H54 (cell line): ENCODE measurements around the gene NPR3.

Experiments used
- DNase-seq: peaks from one replicate; pipeline ENCODE4 v3.0.0; 2011; ENCODE audit warnings: low spot score, mixed read lengths; ENCODE audit not compliant: insufficient read length
- FAIRE-seq: peaks from 3 replicates; lab custom pipeline; 2011; peaks lifted over from hg19 to GRCh38; lab: Jason Lieb, UNC
- POLR2A ChIP-seq: IDR thresholded peaks from 2 replicates; pipeline ENCODE4 v1.6.1; 2011; ENCODE audit warnings: low read depth, mild to moderate bottlenecking, low read length

Gene NPR3

DNA sequence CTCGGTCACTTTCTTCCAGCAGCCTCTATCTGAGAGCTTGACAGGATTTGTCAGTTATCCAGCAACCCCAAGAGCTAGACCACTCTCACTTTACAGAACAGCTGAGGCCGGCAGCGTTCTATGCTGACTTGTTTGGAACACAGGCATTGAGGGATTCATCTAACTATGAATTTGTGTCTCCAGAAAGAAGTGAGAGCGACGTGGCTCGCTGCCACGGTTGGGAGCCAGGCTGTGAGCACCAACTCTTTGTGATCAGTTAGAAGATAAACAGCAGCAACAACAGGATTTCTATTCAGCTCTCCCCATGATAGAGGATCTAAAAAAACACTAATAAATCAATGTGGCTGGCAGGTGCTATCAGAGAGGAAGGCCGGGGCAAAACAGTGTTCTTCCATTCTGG, 58.6 kb downstream of the NPR3 start:
- no peak for TF ChIP-seq POLR2A
- no peak for FAIRE-seq
- DNase-seq: no peak

GRCh38 chr5:32770444-32770843, 59.3 kb downstream of the NPR3 start:
- no peak for TF ChIP-seq POLR2A
- DNase-seq: no peak

GRCh38 chr5:32771037-32771436, 59.9 kb downstream of the NPR3 start:
- FAIRE-seq: no peak

More at GRCh38 chr5:32770444-32770843, 59.3 kb downstream of the NPR3 start:
- FAIRE-seq: no peak

GRCh38 chr5:32773944-32774343, 62.8 kb downstream of the NPR3 start:
- DNase-seq: no peak
- FAIRE-seq: no peak
- no peak for TF ChIP-seq POLR2A

More at GRCh38 chr5:32771037-32771436, 59.9 kb downstream of the NPR3 start:
- no peak for TF ChIP-seq POLR2A
- DNase-seq: no peak

GRCh38 chr5:32776200-32776599, 65.1 kb downstream of the NPR3 start:
- DNase-seq (no peak), FAIRE-seq (no peak)
- no peak for TF ChIP-seq POLR2A

DNA sequence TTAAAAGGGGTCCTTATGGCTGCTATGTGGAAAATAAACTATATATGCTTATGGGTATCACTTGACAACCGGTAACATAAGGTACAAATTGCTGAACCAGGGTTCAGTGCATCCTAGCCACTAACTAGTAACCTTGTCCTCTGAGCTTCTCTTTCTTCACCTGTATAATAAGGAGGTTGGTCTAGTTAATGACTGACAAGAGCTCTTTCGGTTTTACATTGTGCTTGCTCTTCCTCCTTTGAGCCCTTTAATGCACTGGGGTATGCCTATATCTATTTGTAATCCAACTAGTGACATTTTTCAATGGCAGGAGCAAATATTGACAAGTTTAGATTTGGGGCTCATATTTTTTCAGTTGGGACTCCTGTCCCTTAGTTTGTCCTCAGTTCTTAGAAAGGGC, 66.1 kb downstream of the NPR3 start:
- DNase-seq: no peak
- TF ChIP-seq POLR2A: no peak
- FAIRE-seq: no peak

DNA sequence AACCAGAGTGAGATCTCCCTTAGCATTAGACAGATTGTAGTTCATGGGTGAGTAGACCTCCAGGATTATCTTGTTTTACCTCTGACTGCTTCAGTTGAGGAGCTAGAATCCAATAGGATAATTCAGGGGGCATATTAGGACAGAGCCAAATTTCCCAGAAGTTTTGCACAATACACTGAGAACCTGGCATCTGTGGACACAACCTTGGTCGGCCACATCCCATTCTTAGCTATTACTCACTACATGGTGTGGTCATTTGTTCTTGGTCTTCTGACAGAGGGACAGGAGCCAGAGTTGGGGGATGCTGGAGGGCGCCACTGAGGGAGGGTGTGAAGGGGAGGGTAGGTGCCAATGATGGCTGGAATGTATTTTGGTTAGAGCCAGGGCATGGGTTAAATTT, 66.6 kb downstream of the NPR3 start:
- no peak for TF ChIP-seq POLR2A
- DNase-seq (no peak), FAIRE-seq (no peak)

GRCh38 chr5:32778403-32778802, 67.3 kb downstream of the NPR3 start:
- no peak for TF ChIP-seq POLR2A
- FAIRE-seq: no peak
- no peak for DNase-seq

DNA sequence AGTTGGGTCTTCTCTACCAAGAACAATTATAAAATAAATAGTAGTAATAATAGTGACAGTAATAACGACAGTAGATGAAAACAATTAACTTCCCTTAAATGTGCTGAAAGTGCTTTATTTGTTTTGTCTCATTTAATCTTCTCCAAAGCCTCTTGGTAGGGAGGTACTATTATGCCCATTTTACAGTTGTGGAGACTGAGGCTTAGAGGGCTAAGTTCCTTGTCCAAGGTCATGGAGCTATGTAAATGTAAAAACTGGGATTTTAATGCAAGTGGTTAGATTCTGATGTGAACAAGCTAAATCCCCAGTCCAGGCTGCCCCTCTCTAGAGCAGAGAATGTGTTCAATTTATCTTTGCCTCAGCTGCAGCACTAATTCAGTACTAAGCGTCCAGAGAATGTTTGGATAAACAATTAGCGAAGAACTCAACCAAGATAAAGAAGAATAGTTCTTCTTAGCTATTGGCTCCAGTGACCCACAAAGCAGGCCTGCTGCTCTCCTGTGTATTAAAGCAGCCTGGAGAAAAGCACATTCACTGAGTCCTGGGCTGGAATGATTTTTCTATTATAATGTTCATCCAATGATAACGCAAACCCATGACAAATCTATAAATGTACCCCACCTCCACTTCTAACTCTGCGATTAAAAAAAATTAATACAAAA, 68.8 kb downstream of the NPR3 start:
- DNase-seq: no peak
- TF ChIP-seq POLR2A: no peak
- no peak for FAIRE-seq

GRCh38 chr5:32780508-32780919, 69.4 kb downstream of the NPR3 start:
- no peak for DNase-seq
- no peak for FAIRE-seq
- TF ChIP-seq POLR2A: no peak

DNA sequence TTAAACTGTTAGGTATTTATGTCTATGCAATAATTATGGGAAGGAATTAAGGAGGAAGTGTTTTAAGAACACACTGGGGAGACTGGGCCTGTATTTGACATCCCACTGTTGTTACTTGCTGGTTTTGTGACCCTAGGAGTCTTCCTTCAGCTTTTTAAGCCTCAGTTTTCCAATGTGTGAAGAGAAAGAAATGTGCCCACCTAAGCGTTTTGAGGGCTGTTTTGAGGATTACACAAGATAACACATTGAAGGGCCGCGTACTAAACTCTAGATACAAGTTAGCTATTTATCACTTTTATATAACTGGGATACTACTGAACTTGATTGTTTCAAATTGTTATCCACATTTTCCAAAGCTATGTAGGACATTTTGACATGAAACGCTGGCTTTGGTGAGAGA, 72.5 kb downstream of the NPR3 start:
- DNase-seq (no peak), FAIRE-seq (no peak)
- TF ChIP-seq POLR2A: no peak

DNA sequence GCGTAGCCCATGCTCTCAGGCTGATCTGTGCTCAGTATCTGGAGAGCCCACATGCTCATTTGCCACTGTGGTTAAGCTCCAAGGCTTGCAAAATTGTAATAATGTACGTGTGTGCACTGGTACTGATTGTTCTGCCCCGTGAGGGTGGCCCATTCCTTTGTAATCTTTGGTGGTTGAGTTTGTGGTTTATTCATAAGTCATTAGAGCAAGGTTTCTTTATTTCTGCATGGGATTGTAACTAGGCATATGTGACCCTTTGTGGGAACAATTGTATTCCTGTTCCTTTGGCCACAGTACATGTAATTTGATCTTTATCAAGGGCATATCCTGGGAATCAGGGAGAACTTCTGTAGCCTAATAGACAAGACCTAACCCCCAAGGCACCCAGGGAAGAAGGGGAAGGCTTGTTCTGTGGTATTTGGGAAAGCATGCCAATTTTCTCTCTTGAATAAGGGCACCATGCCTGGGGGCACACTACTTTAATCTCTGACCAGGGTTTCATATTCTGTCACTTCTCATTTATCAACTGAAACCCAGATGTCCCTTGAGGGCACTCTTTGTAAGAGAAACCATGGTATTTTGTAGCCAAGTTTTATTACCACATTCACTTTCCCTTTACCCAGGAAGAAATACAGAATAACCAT, 74.6 kb downstream of the NPR3 start:
- no peak for TF ChIP-seq POLR2A
- DNase-seq (no peak), FAIRE-seq (peak; percentile 11)

GRCh38 chr5:32786311-32786710, 75.2 kb downstream of the NPR3 start:
- no peak for FAIRE-seq
- no peak for TF ChIP-seq POLR2A
- DNase-seq: no peak

DNA sequence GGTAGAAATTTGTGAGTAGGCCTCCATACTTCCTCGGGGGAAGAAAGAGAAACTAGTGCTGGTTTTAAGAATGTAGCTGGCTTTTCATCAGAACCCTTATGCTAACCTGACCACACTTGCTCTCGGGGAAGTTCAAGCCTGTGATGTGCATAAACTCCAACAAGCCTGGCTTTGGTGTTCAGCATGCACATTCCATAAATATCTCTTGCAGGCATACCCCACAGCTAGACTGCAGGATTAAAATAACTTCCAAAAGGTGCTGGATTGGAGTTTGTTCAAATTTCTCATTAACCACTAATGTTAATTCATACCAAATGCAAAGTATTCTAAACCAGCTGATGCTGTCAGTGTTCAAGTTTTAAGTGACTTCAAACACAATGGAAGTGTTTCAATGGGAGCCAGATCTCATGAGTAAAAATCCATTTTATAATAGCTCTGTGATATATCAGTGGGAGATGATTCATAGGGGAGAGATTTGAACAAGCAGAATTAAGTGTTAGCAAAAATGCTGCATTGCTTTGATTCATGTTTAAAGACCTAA, 79.4 kb downstream of the NPR3 start:
- FAIRE-seq (no peak), DNase-seq (no peak)
- TF ChIP-seq POLR2A: no peak
